ENCODE results near the gene PDE4D.

DNA sequence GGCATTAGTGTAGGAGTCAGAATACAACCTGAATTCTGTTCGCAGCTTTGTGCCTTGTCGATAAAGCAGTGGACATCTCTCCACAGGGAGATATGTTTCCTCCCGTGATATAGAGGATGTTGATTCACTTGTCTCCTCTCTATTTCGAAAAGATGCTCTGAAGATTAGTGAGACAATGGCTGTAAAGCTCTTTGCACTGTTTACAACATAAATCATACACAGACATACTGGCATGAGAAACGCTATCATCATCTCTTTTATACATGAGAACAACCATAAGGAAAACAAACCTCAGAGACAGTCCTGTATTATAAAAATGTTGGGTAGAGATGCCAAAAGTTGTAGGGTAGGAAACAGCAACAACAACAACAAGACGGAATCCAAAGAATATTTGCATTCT lies 803.2 kb downstream of the PDE4D start:
- TF ChIP-seq NR2C2 (CRISPR knock-in tag; IDR thresholded peaks at IDR 0.05) (no peak), TP53 (CRISPR knock-in tag; IDR thresholded peaks at IDR 0.05) (no peak), TEAD4 (CRISPR knock-in tag; IDR thresholded peaks at IDR 0.05) (no peak), ZNF263 (CRISPR knock-in tag; IDR thresholded peaks at IDR 0.05; ENCODE audit: low read depth) (no peak), USF2 (CRISPR knock-in tag; IDR thresholded peaks at IDR 0.05) (no peak)
- TF ChIP-seq, protein P1, sequence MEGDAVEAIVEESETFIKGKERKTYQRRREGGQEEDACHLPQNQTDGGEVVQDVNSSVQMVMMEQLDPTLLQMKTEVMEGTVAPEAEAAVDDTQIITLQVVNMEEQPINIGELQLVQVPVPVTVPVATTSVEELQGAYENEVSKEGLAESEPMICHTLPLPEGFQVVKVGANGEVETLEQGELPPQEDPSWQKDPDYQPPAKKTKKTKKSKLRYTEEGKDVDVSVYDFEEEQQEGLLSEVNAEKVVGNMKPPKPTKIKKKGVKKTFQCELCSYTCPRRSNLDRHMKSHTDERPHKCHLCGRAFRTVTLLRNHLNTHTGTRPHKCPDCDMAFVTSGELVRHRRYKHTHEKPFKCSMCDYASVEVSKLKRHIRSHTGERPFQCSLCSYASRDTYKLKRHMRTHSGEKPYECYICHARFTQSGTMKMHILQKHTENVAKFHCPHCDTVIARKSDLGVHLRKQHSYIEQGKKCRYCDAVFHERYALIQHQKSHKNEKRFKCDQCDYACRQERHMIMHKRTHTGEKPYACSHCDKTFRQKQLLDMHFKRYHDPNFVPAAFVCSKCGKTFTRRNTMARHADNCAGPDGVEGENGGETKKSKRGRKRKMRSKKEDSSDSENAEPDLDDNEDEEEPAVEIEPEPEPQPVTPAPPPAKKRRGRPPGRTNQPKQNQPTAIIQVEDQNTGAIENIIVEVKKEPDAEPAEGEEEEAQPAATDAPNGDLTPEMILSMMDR (IDR thresholded peaks at IDR 0.05) = no peak
